Activated T-cell treated with anti-CD3 and anti-CD28 coated beads, Interleukin-2, amount 50 U/mL, for 4 hours (primary cell): ENCODE data around the gene SDK1. TPM values are rescaled to one million over a fixed set of nuclear protein-coding genes. Genes with fewer than 3 reads are reported as not detected.

ENCODE experiments used
- ATAC-seq, 2 donors: fragments of 200-7000 bp; cut with Tn5 transposase; one replicate each; pipeline ENCODE4 v1.10.0; 2021
- DNase-seq: peaks from one replicate; pipeline ENCODE4 v3.0.0-alpha.2; 2020
- H3K27me3 Mint-ChIP-seq: one replicate; pipeline ENCODE4 v1.8.0; 2021; ENCODE audit warnings: low read depth, mixed read lengths
- H3K36me3 Mint-ChIP-seq: one replicate; pipeline ENCODE4 v1.8.0; 2022; ENCODE audit warnings: mixed read lengths; ENCODE audit not compliant: insufficient read depth
- H3K4me1 Mint-ChIP-seq: one replicate; pipeline ENCODE4 v1.8.0; 2021; ENCODE audit warnings: low read depth, mixed read lengths
- H3K4me3 Mint-ChIP-seq: one replicate; pipeline ENCODE4 v1.8.0; 2021; ENCODE audit warnings: mild to moderate bottlenecking, moderate library complexity, mixed read lengths
- H3K9me3 Mint-ChIP-seq: one replicate; pipeline ENCODE4 v1.8.0; 2021; ENCODE audit warnings: mixed read lengths
- total RNA-seq, 3 donors: library from RNA; stranded (reverse); gene quantifications; one replicate each; pipeline ENCODE4 v1.2.1, GENCODE V29; 2021

Gene SDK1
- total RNA-seq, 3 donors from 2014 or later, result 0.05 to 0.79 (median 0.40) TPM

- peaks cover 2% of the 10 kb centered on the region for H3K27me3 Mint-ChIP-seq
- H3K4me1 Mint-ChIP-seq, result peaks cover 9% of the 10 kb centered on the region
- DNase-seq (no peak), ATAC-seq (no peak)
- no peak overlapping the region for H3K4me3 Mint-ChIP-seq
- H3K9me3 Mint-ChIP-seq, result peaks cover 23% of the 10 kb centered on the region
- H3K36me3 Mint-ChIP-seq, result peaks cover 4% of the 10 kb centered on the region
Observed at GRCh38 chr7:3497796-3498195, 196.7 kb downstream of the SDK1 start.

GRCh38 chr7:3501671-3502070 lies 200.6 kb downstream of the SDK1 start:
- ATAC-seq, result no peak
- H3K4me3 Mint-ChIP-seq, result no peak overlapping the region
- no peaks in the 10 kb centered on the region for H3K27me3 Mint-ChIP-seq
- no peaks in the 10 kb centered on the region for H3K4me1 Mint-ChIP-seq
- peaks cover 4% of the 10 kb centered on the region for H3K36me3 Mint-ChIP-seq
- DNase-seq, result no peak
- H3K9me3 Mint-ChIP-seq, result peaks cover 42% of the 10 kb centered on the region

GRCh38 chr7:3504384-3504783 lies 203.3 kb downstream of the SDK1 start:
- Mint-ChIP-seq H3K36me3 (peaks cover 7% of the 10 kb centered on the region), H3K9me3 (peaks cover 54% of the 10 kb centered on the region)
- DNase-seq, result no peak

GRCh38 chr7:3510101-3511020 lies 209.3 kb downstream of the SDK1 start:
- ATAC-seq, result no peak
- Mint-ChIP-seq H3K36me3 (peaks cover 3% of the 10 kb centered on the region), H3K4me3 (no peak overlapping the region), H3K4me1 (no peaks in the 10 kb centered on the region), H3K9me3 (peaks cover 27% of the 10 kb centered on the region), H3K27me3 (peaks cover 3% of the 10 kb centered on the region)
- DNase-seq, result no peak

More at GRCh38 chr7:3504384-3504783, 203.3 kb downstream of the SDK1 start:
- H3K4me3 Mint-ChIP-seq, result no peak overlapping the region
- H3K27me3 Mint-ChIP-seq, result no peaks in the 10 kb centered on the region
- H3K4me1 Mint-ChIP-seq, result no peaks in the 10 kb centered on the region
- ATAC-seq, result no peak

GRCh38 chr7:3517344-3517743 lies 216.3 kb downstream of the SDK1 start:
- Mint-ChIP-seq H3K4me1 (peaks cover 2% of the 10 kb centered on the region), H3K36me3 (no peaks in the 10 kb centered on the region), H3K4me3 (no peak overlapping the region), H3K9me3 (no peaks in the 10 kb centered on the region), H3K27me3 (peaks cover 3% of the 10 kb centered on the region)
- DNase-seq (no peak), ATAC-seq (no peak)

- DNase-seq (no peak), ATAC-seq (no peak)
- Mint-ChIP-seq H3K4me1 (peaks cover 2% of the 10 kb centered on the region), H3K36me3 (no peaks in the 10 kb centered on the region), H3K4me3 (no peak overlapping the region), H3K9me3 (no peaks in the 10 kb centered on the region), H3K27me3 (peaks cover 3% of the 10 kb centered on the region)
Observed at GRCh38 chr7:3518546-3518945, 217.5 kb downstream of the SDK1 start.

- H3K27me3 Mint-ChIP-seq, result peaks cover 3% of the 10 kb centered on the region
- ATAC-seq (no peak), DNase-seq (no peak)
- H3K4me3 Mint-ChIP-seq, result no peak overlapping the region
- peaks cover 2% of the 10 kb centered on the region for H3K4me1 Mint-ChIP-seq
- H3K36me3 Mint-ChIP-seq, result no peaks in the 10 kb centered on the region
- H3K9me3 Mint-ChIP-seq, result no peaks in the 10 kb centered on the region
Observed at GRCh38 chr7:3520206-3520605, 219.2 kb downstream of the SDK1 start.

- no peak overlapping the region for H3K4me3 Mint-ChIP-seq
- no peak for ATAC-seq
- H3K9me3 Mint-ChIP-seq, result no peaks in the 10 kb centered on the region
- DNase-seq, result no peak
- H3K27me3 Mint-ChIP-seq, result no peaks in the 10 kb centered on the region
- no peaks in the 10 kb centered on the region for H3K36me3 Mint-ChIP-seq
- H3K4me1 Mint-ChIP-seq, result no peaks in the 10 kb centered on the region
Observed at GRCh38 chr7:3527496-3528124, 226.6 kb downstream of the SDK1 start.

GRCh38 chr7:3533040-3533439 lies 232.0 kb downstream of the SDK1 start:
- ATAC-seq (no peak), DNase-seq (no peak)
- Mint-ChIP-seq H3K9me3 (no peaks in the 10 kb centered on the region), H3K36me3 (no peaks in the 10 kb centered on the region), H3K4me3 (no peak overlapping the region), H3K4me1 (peaks cover 5% of the 10 kb centered on the region), H3K27me3 (no peaks in the 10 kb centered on the region)

GRCh38 chr7:3537210-3537875 lies 236.3 kb downstream of the SDK1 start:
- no peaks in the 10 kb centered on the region for H3K27me3 Mint-ChIP-seq
- ATAC-seq (no peak), DNase-seq (no peak)
- H3K36me3 Mint-ChIP-seq, result no peaks in the 10 kb centered on the region
- H3K4me3 Mint-ChIP-seq, result no peak overlapping the region
- no peaks in the 10 kb centered on the region for H3K9me3 Mint-ChIP-seq
- H3K4me1 Mint-ChIP-seq, result peaks cover 5% of the 10 kb centered on the region

- H3K36me3 Mint-ChIP-seq, result no peaks in the 10 kb centered on the region
- no peaks in the 10 kb centered on the region for H3K9me3 Mint-ChIP-seq
- peaks cover 5% of the 10 kb centered on the region for H3K4me1 Mint-ChIP-seq
- no peak overlapping the region for H3K4me3 Mint-ChIP-seq
- ATAC-seq (no peak), DNase-seq (no peak)
- H3K27me3 Mint-ChIP-seq, result no peaks in the 10 kb centered on the region
Observed at GRCh38 chr7:3538041-3538440, 237.0 kb downstream of the SDK1 start.

GRCh38 chr7:3540456-3541220 lies 239.6 kb downstream of the SDK1 start:
- no peaks in the 10 kb centered on the region for H3K27me3 Mint-ChIP-seq
- H3K4me1 Mint-ChIP-seq, result no peaks in the 10 kb centered on the region
- no peaks in the 10 kb centered on the region for H3K9me3 Mint-ChIP-seq
- no peaks in the 10 kb centered on the region for H3K36me3 Mint-ChIP-seq
- ATAC-seq (no peak), DNase-seq (no peak)
- H3K4me3 Mint-ChIP-seq, result no peak overlapping the region

GRCh38 chr7:3544202-3544601 lies 243.2 kb downstream of the SDK1 start:
- ATAC-seq, result no peak
- no peak for DNase-seq
- no peaks in the 10 kb centered on the region for H3K9me3 Mint-ChIP-seq
- peaks cover 5% of the 10 kb centered on the region for H3K27me3 Mint-ChIP-seq
- no peaks in the 10 kb centered on the region for H3K36me3 Mint-ChIP-seq
- H3K4me1 Mint-ChIP-seq, result no peaks in the 10 kb centered on the region
- no peak overlapping the region for H3K4me3 Mint-ChIP-seq

- Mint-ChIP-seq H3K4me1 (no peaks in the 10 kb centered on the region), H3K9me3 (no peaks in the 10 kb centered on the region), H3K36me3 (no peaks in the 10 kb centered on the region), H3K27me3 (peaks cover 9% of the 10 kb centered on the region), H3K4me3 (no peak overlapping the region)
- DNase-seq, result no peak
- no peak for ATAC-seq
Observed at GRCh38 chr7:3548815-3549214, 247.8 kb downstream of the SDK1 start.
